H9 (cell line): ENCODE data around the gene PDZD7. TPM values are rescaled to one million over a fixed set of nuclear protein-coding genes. Genes with fewer than 3 reads are reported as not detected.

Experiments
- DNase-seq: peaks from one replicate; pipeline ENCODE4 v3.0.0-alpha.2; 2017
- H2AFZ ChIP-seq: one replicate; pipeline ENCODE4 v1.6.1; 2013; ENCODE audit warnings: mild to moderate bottlenecking, low read length, control low read depth, moderate library complexity
- H2AK5ac ChIP-seq: 2 replicates; pipeline ENCODE4 v1.6.1; 2013; ENCODE audit warnings: low read length, control low read depth, mixed read lengths; ENCODE audit not compliant: insufficient read length
- H2BK120ac ChIP-seq: one replicate; pipeline ENCODE4 v1.6.1; 2013; ENCODE audit warnings: low read depth, mild to moderate bottlenecking, low read length, control low read depth, inconsistent platforms; ENCODE audit not compliant: poor library complexity, severe bottlenecking
- H2BK12ac ChIP-seq: 2 replicates; pipeline ENCODE4 v1.6.1; 2013; ENCODE audit warnings: low read length, control low read depth, mixed read lengths, low read depth; ENCODE audit not compliant: insufficient read length
- H2BK15ac ChIP-seq: 2 replicates; pipeline ENCODE4 v1.6.1; 2013; ENCODE audit warnings: low read depth, low read length, control low read depth
- H2BK20ac ChIP-seq: one replicate; pipeline ENCODE4 v1.6.1; 2013; ENCODE audit warnings: low read depth, mild to moderate bottlenecking, low read length, control low read depth, inconsistent platforms; ENCODE audit not compliant: poor library complexity, severe bottlenecking
- H2BK5ac ChIP-seq: 2 replicates; pipeline ENCODE4 v1.6.1; 2013; ENCODE audit warnings: low read length, control low read depth, mixed read lengths; ENCODE audit not compliant: insufficient read length
- H3K14ac ChIP-seq: 2 replicates; pipeline ENCODE4 v1.6.1; 2013; ENCODE audit warnings: low read length, control low read depth; ENCODE audit not compliant: insufficient read depth
- H3K18ac ChIP-seq: 2 replicates; pipeline ENCODE4 v1.6.1; 2013; ENCODE audit warnings: low read depth, mild to moderate bottlenecking, mixed read lengths, low read length, control low read depth; ENCODE audit not compliant: insufficient read length
- H3K23ac ChIP-seq: 2 replicates; pipeline ENCODE4 v1.6.1; 2013; ENCODE audit warnings: low read length, control low read depth, mixed read lengths, low read depth; ENCODE audit not compliant: insufficient read length
- H3K23me2 ChIP-seq: 2 replicates; pipeline ENCODE4 v1.6.1; 2013; ENCODE audit warnings: low read depth, mild to moderate bottlenecking, mixed read lengths, low read length, control low read depth; ENCODE audit not compliant: insufficient read length, poor library complexity, severe bottlenecking
- H3K27ac ChIP-seq: 2 replicates; pipeline ENCODE4 v1.5.1; 2013; ENCODE audit warnings: low read length, control low read depth, mixed read lengths, low read depth; ENCODE audit not compliant: insufficient read length
- H3K27me3 ChIP-seq: 2 replicates; pipeline ENCODE4 v1.6.1; 2013; ENCODE audit warnings: low read length, control low read depth, inconsistent platforms; ENCODE audit not compliant: insufficient read depth
- H3K4ac ChIP-seq: 2 replicates; pipeline ENCODE4 v1.6.1; 2013; ENCODE audit warnings: low read depth, mild to moderate bottlenecking, control low read depth, inconsistent platforms, low read length, moderate library complexity
- H3K4me1 ChIP-seq: 2 replicates; pipeline ENCODE4 v1.6.1; 2013; ENCODE audit warnings: low read length, control low read depth, inconsistent platforms; ENCODE audit not compliant: insufficient read depth
- H3K4me2 ChIP-seq: 2 replicates; pipeline ENCODE4 v1.6.1; 2013; ENCODE audit warnings: low read length, control low read depth, mixed read lengths; ENCODE audit not compliant: insufficient read length, insufficient read depth
- H3K56ac ChIP-seq: 2 replicates; pipeline ENCODE4 v1.6.1; 2013; ENCODE audit warnings: low read depth, mild to moderate bottlenecking, mixed read lengths, low read length, control low read depth; ENCODE audit not compliant: insufficient read length
- H3K79me1 ChIP-seq: 2 replicates; pipeline ENCODE4 v1.6.1; 2013; ENCODE audit warnings: low read depth, mild to moderate bottlenecking, moderate library complexity, low read length, control low read depth, inconsistent platforms; ENCODE audit not compliant: insufficient read depth, poor library complexity, severe bottlenecking
- H3K79me2 ChIP-seq: 2 replicates; pipeline ENCODE4 v1.6.1; 2013; ENCODE audit warnings: low read length, control low read depth, inconsistent platforms; ENCODE audit not compliant: insufficient read depth
- H3K9ac ChIP-seq: 2 replicates; pipeline ENCODE4 v1.6.1; 2013; ENCODE audit warnings: low read length, control low read depth, mixed read lengths; ENCODE audit not compliant: insufficient read length; ENCODE audit errors: extremely low read depth
- H3K9me3 ChIP-seq: one replicate; pipeline ENCODE4 v1.6.1; 2013; ENCODE audit warnings: low read depth, low read length, inconsistent platforms; ENCODE audit not compliant: control insufficient read depth
- H3T11ph ChIP-seq: one replicate; pipeline ENCODE4 v1.6.1; 2013; ENCODE audit warnings: mild to moderate bottlenecking, low read length, control low read depth, inconsistent platforms
- H4K20me1 ChIP-seq: one replicate; pipeline ENCODE4 v1.6.1; 2013; ENCODE audit not compliant: control insufficient read depth, insufficient read length, insufficient read depth
- H4K5ac ChIP-seq: 2 replicates; pipeline ENCODE4 v1.6.1; 2013; ENCODE audit warnings: low read depth, mild to moderate bottlenecking, mixed read lengths, low read length, control low read depth; ENCODE audit not compliant: insufficient read length
- H4K8ac ChIP-seq: replicated peaks from 2 replicates; pipeline ENCODE4 v1.6.1; 2013; ENCODE audit warnings: low read length, control low read depth, mixed read lengths, low read depth; ENCODE audit not compliant: insufficient read length
- H4K91ac ChIP-seq: 2 replicates; pipeline ENCODE4 v1.6.1; 2013; ENCODE audit warnings: low read depth, mild to moderate bottlenecking, moderate library complexity, mixed read lengths, low read length, control low read depth; ENCODE audit not compliant: insufficient read length
- H3K27ac Mint-ChIP-seq, 3 experiments: 2 replicates in 2 of 3; 3 replicates in 1 of 3; pipeline ENCODE4 v1.8.0; 2020 to 2021; ENCODE audit warnings: mixed read lengths in 3 of 3, mild to moderate bottlenecking in 1 of 3, moderate library complexity in 1 of 3
- H3K27me3 Mint-ChIP-seq: 2 replicates; pipeline ENCODE4 v1.8.0; 2021; ENCODE audit warnings: low read depth, mild to moderate bottlenecking, moderate library complexity, mixed read lengths
- H3K36me3 Mint-ChIP-seq, 3 experiments: 2 replicates in 2 of 3; 3 replicates in 1 of 3; pipeline ENCODE4 v1.8.0; 2020 to 2021; ENCODE audit warnings: low read depth in 3 of 3, mixed read lengths in 3 of 3; ENCODE audit not compliant: insufficient read depth in 1 of 3
- H3K4me1 Mint-ChIP-seq, 2 experiments: 2 replicates each; pipeline ENCODE4 v1.8.0; 2020; ENCODE audit warnings: mixed read lengths in 2 of 2
- H3K4me3 Mint-ChIP-seq, 2 experiments: 2 replicates in 1 of 2; 3 replicates in 1 of 2; pipeline ENCODE4 v1.8.0; 2020 to 2021; ENCODE audit warnings: mild to moderate bottlenecking in 2 of 2, mixed read lengths in 2 of 2, moderate library complexity in 1 of 2
- H3K9me3 Mint-ChIP-seq, 2 experiments: 2 replicates in 1 of 2; 3 replicates in 1 of 2; pipeline ENCODE4 v1.8.0; 2020; ENCODE audit warnings: mild to moderate bottlenecking in 2 of 2, mixed read lengths in 2 of 2, moderate library complexity in 1 of 2
- CTCF ChIP-seq: fragments of 200-600 bp; sonication (generic); conservative IDR thresholded peaks from 3 replicates; pipeline ENCODE4 v1.8.0; 2021; ENCODE audit warnings: antibody characterized with exemption, mild to moderate bottlenecking
- WGBS: extraction: QIAGEN DNeasy Blood & Tissue Kit; methylation state at CpG from one replicate; pipeline ENCODE4 v1.1.7; 2013; ENCODE audit warnings: missing lambda C conversion rate, low lambda C conversion rate, mixed read lengths; ENCODE audit not compliant: insufficient read length; ENCODE audit errors: extremely low coverage; 5-methylcytosine and 5-hydroxymethylcytosine counted together
- total RNA-seq: library from RNA; stranded (reverse); gene quantifications from 2 replicates; pipeline ENCODE4 v1.2.1, GENCODE V29; 2021

Gene PDZD7
- total RNA-seq, 1 experiment from 2014 or later = 2.0 TPM

DNA sequence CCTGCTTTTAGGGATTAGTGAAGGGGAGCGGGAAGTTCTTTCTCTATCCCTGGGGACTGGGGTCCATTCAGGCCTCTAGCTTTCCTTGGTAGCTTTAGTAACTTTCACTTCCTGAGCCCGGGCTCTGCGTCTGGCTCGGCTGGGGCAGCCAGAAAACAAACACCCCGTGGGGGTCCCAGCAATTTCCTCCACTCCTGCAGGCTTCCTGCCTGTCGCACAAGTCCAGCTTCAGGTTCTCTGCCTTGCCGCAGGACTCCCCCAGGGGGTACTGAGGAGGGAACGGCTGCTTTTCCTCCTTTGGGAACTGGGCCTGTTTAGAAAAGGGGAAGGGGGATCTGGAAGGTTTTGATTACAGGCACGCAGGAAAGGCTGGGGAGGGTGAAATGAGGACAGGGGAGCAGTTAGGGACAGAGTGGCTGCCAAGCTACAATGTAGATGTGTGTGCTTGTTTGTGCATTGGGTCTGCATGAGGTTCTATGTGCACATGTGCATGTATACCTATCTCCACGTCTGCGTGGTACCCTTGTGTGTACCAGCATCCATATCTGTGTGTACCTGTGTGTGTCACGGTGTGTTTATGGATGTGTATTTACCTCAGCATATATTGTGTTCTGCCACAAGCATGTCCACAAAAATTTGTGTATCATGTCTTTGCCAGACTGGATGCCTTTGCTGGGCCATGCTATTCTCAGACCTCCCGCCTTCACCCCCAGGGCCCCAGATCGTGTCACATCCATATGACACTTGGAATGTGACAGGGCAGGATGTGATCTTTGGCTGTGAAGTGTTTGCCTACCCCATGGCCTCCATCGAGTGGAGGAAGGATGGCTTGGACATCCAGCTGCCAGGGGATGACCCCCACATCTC is 32.9 kb upstream of the PDZD7 start:
- Histone ChIP-seq H2BK20ac (no peak overlapping the region), H3K79me2 (no peaks in the 10 kb centered on the region), H2BK15ac (no peak overlapping the region), H3K27me3 (peaks cover 45% of the 10 kb centered on the region), H4K8ac (no peak overlapping the region), H3K23me2 (peaks cover 42% of the 10 kb centered on the region), H3K18ac (no peak overlapping the region), H3K14ac (no peak overlapping the region), H3T11ph (no peak overlapping the region), H3K4ac (no peak overlapping the region), H3K4me1 (no peaks in the 10 kb centered on the region; the same call in 1 of the 2 replicates), H2AK5ac (no peak overlapping the region), H3K9me3 (no peaks in the 10 kb centered on the region), H3K4me2 (peak overlapping the region; percentile 98), H3K56ac (no peak overlapping the region), H2BK12ac (no peak overlapping the region), H3K9ac (no peak overlapping the region), H4K91ac (no peak overlapping the region), H2BK5ac (no peak overlapping the region), H4K20me1 (no peaks in the 10 kb centered on the region), H3K27ac (no peak overlapping the region), H2BK120ac (no peak overlapping the region), H2AFZ (no peak overlapping the region), H3K23ac (no peak overlapping the region), H4K5ac (no peak overlapping the region), H3K79me1 (no peaks in the 10 kb centered on the region)
- TF ChIP-seq CTCF = no peak
- Mint-ChIP-seq H3K4me3 (peak overlapping the region; percentile 5 to 68; a peak in 3 of 5 replicates), H3K36me3 (no peaks in the 10 kb centered on the region; a peak in 1 of 7 replicates), H3K9me3 (no peaks in the 10 kb centered on the region; a peak in 1 of 5 replicates), H3K27ac (no peak overlapping the region), H3K4me1 (peaks cover 31 to 41% of the 10 kb centered on the region in 2 experiments), H3K27me3 (peaks cover 64% of the 10 kb centered on the region)
- WGBS = no CpG with 5 or more reads among the region's 15 CpGs
- DNase-seq = peak; percentile 69
